Stimulated activated naive CD4-positive, alpha-beta T cell treated with Interleukin-2 at 50 U/mL for 16 hours (primary cell): Measurements from ENCODE around the gene TRAPPC6A.

ENCODE experiments used
- DNase-seq: peaks from one replicate; lab custom pipeline; 2025; lab: John Stamatoyannopoulos, UW

The TRAPPC6A gene

DNA sequence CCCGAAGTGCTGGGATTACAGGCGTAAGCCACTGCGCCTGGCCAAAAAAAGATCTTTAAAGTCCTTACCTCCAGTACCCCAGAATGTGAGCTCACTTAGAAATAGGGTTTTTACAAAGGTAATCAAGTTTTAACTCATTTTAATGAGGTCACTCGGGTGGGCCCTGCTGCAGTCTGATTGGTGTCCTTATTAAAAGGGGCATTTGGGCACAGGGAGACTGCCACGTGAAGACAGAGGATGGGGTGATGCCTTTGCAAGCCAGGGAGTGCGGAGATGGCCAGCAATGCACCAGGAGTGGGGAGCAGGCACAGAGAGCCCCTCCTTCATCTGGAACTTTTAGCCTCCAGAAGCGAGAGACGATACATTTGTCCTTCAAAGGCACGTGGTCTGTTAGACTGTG lies 28.9 kb downstream of the TRAPPC6A start:
- no peak for DNase-seq

- DNase-seq = no peak
Observed at GRCh38 chr19:45147835-45148676, 30.0 kb downstream of the TRAPPC6A start.

- no peak for DNase-seq
Observed at GRCh38 chr19:45146741-45147205, 31.3 kb downstream of the TRAPPC6A start.

- no peak for DNase-seq
Observed at GRCh38 chr19:45146251-45146650, 31.8 kb downstream of the TRAPPC6A start.

- DNase-seq = no peak
Observed at GRCh38 chr19:45145270-45146189, 32.5 kb downstream of the TRAPPC6A start.

DNA sequence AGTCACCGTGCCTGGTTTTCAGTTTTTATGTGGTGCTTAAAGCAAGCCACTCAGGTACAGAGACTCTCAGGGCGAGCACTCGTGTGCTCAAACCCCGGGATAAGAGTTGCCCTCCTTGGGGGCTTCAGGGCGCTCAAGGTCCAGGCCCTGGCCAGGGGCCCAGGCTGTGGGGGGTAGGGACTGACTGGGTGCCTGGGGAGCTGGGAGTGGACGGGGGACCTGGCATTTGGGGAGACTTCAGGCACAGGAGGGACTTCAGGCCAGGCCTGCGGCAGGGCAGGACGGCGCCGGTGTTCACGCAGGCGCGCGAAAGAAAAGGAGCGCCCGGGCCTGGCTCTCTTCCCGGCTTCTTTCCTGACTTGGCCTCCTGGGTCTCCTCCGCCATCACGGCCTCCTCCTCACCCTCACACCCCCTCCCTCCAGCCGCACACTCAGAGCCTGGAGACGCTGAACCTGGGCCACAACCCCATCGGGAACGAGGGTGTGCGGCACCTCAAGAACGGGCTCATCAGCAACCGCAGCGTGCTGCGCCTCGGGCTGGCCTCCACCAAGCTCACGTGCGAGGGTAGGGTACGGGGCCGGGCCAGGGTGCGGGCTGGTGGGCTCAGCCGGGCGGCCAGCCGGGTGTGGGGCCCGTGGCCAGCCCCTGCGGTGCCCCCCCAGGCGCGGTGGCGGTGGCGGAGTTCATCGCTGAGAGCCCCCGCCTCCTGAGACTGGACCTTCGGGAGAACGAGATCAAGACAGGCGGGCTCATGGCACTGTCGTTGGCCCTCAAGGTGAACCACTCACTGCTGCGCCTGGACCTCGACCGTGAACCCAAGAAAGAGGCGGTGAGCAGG lies 33.4 kb downstream of the TRAPPC6A start:
- DNase-seq = no peak

DNA sequence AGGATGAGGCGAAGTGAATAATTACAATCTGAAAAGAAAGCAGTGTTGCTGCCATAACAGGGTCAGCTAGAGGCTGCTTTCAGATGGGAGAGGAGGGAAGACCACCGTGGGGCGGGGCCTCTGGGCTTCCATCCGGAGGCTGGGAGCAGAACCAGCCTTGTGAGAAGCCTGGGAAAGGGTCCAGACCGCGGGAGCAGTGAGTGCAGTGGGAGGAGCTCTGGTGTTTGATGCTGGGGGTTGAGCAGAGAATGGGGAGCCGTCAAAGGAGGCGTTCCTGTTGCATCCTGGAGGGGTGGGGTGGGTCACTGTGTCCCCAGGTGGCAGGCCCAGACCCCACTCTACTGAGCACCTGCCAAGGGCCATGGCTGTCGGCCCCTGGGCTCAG lies 35.3 kb downstream of the TRAPPC6A start:
- no peak for DNase-seq

DNA sequence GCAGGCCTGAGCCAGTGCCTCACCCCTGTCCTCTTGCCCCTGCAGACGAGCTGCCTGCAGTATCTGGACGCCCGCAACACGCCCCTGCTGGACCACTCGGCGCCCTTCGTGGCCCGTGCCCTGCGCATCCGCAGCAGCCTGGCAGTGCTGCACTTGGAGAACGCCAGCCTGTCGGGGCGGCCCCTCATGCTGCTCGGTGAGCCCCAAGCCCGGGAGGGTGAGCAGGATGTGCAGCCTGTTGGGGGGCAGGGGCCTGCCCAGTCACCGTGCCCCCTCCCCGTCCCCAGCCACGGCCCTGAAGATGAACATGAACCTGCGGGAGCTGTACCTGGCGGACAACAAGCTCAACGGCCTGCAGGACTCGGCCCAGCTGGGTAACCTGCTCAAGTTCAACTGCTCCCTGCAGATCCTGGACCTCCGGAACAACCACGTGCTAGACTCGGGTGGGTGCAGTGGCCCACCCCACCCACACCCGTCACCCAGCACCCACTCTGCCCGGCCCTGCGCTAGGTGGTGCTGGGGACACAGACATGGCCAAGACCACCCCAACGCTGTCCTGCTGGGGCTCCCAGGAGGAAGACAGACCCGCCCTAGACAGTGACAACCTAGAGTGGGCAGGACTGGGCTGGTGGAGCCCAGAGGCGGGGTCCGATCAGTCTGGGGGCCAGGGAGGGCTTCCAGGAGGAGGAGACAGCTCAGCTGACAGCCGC lies 35.9 kb downstream of the TRAPPC6A start:
- no peak for DNase-seq

DNA sequence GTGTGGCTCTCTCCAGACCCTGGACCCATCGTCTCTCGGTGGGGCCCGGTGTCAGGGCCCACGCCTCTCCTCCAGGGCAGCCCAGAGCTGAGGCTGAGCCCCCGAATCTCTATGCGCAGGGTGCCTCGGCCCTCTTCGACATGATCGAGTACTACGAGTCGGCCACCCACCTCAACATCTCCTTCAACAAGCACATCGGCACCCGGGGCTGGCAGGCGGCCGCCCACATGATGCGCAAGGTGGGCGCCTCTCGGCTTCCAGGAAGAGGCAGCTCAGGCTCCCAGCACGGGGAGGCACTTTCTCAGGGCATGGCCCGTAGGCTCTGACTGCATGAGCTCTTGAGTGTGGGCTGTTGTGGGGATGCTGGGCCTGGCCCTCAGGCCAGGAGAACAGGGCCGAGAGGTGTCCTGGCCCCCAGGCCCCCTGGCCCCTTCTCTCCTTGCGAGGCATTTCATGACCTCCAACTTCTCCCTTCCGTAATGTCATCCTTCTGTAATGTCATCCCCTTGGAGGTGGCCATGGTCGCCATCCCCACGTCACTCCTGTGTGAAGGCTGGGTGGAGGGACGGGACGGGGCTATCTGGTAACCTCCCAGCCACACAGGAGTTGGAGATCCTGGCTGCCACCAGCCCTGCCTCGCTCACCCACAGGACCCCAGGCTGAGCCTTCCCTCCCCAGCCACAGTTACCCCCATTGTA lies 36.7 kb downstream of the TRAPPC6A start:
- no peak for DNase-seq

DNA sequence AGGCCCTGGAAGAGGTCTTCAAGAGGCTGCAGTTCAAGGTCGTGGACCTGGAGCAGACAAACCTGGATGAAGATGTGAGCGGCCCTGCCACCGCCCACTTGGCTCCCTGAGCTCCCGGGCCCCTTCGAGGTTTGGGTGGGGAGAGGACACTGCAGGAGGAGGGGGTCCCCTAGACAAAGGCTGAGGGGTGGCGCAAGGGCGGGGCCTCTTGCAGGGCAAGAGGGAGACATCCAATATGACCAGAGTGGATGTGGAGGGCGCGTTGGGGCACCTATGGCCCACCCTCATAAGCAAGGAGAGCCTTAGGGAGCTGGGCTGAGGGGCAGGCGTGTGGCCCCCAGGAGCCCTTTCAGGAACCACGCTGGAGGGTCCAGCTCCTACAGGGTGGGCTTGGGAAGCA lies 37.5 kb downstream of the TRAPPC6A start:
- no peak for DNase-seq

- DNase-seq = no peak
Observed at GRCh38 chr19:45140144-45140503, 37.9 kb downstream of the TRAPPC6A start.

DNA sequence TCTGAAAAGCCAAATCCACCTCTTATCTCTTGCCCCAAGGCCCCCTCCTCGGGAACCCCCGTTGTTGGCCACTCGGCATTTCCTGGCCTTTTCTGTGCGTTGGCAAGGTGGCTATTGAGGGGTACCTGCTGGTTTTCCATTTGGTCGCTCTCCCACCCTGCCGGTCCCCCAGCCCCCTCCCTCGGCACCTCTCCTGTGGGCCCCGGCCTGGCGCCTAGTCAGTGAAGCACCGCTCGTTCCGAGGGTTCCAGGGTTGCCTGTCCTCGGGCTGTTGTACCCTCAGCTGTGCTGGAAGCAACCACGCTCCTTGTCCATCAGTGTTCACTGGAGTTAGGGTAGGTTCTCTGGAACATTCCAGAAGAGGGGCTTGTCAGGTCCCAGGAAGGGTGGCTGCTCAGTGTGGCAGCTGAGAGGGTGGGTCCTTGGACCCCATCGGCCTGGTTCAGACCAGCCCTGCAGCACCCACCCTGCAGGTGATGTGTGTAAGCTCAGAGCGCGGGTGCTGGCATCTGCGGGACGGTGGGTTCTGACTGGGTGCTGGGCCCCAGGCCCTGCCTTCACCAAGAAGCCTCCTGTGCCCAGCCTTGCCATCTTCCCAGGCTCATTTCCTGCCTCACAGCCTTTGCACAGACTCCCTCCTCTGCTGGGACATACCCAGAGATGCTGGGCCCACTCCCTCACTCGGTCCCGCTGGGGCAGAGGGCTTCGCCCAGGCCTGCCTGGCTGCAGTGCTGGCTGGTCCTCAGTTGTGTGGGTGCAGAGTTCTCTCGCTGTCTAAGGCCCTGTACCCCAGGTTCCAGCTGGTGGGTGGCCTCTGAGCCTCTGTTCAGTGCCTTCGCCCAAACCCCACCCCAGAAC lies 38.5 kb downstream of the TRAPPC6A start:
- DNase-seq = no peak

- no peak for DNase-seq
Observed at GRCh38 chr19:45138303-45138751, 39.7 kb downstream of the TRAPPC6A start.

DNA sequence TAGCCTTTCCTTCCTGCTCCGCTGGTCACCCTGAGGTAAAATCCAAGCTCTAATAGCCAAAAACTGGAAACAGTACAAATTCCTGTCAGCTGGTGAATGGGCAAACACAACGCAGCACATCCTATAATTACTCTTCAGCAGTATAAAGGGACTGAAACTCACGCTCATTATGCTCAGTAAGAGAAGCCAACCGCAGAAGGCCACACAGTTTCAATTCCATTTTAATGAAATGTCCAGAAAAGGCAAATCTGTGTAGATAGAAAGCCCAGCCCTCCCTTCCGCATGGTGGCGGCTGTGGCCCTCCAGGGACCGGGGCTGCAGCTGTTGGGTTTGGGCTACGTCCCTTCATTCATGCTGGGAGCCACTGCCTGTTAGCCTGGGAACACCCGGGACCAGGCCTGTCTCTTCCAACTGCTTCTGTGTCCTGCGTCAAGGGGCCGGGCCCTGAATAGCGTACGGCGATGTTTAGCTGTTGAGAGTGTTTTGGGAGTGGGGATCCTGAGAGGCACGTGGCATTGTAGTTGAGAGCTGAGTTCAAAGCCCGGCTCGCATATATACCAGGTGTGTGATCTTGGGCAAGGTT lies 40.8 kb downstream of the TRAPPC6A start:
- DNase-seq = no peak

- no peak for DNase-seq
Observed at GRCh38 chr19:45136507-45137178, 41.4 kb downstream of the TRAPPC6A start.

- no peak for DNase-seq
Observed at GRCh38 chr19:45135176-45135885, 42.7 kb downstream of the TRAPPC6A start.

DNA sequence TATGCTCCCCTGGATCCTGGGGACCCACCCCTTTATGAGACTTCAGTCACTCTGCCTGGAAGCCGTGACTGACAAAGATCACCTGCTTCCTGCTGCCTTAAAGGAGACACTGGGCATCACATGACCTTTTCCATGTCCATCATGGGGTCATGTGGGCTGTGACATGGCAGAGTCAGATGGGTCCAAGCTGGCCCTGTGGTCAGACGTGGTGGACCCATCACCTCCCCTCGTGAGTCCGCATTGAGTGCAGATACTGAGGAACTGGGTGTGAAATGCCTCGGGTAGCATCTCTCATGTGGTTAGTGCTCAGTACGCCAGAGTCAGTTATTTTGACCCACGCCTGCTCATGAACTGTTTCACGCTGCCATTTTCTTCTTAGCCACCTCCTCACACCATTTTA lies 44.4 kb downstream of the TRAPPC6A start:
- no peak for DNase-seq
